MCF 10A (cell line): ENCODE data around the gene CCT5. TPM values are rescaled to one million over a fixed set of nuclear protein-coding genes. Genes with fewer than 3 reads are reported as not detected.

Source experiments
- BruUV-seq: library from RNA; stranded (reverse); fragments of 400-500 nt; replicated peaks from 2 replicates; lab custom pipeline; 2021; lab: Mats Ljungman, UMichigan
- CTCF ChIA-PET: fragments of 300-600 bp; sonication (Branson Sonifier 250); formaldehyde crosslinking; extraction: SDS; loops from one replicate; lab custom pipeline; 2021; ENCODE audit warnings: antibody characterized with exemption, inconsistent platforms; lab: Yijun Ruan, JAX
- POLR2A ChIA-PET: fragments of 300-600, 350-650 bp; sonication (Branson Sonifier 250); formaldehyde crosslinking; extraction: SDS; loops from one replicate; lab custom pipeline; 2020; ENCODE audit warnings: antibody characterized with exemption, inconsistent platforms; lab: Yijun Ruan, JAX
- DNase-seq: peaks from one replicate; pipeline ENCODE4 v3.0.0-alpha.2; 2018; ENCODE audit not compliant: unreplicated experiment
- H3K27ac Mint-ChIP-seq: one replicate; pipeline ENCODE4 v1.8.0; 2022; ENCODE audit warnings: mild to moderate bottlenecking, low read depth, mixed read lengths; ENCODE audit not compliant: unreplicated experiment
- H3K27me3 Mint-ChIP-seq: one replicate; pipeline ENCODE4 v1.8.0; 2022; ENCODE audit warnings: mixed read lengths; ENCODE audit not compliant: insufficient read depth, unreplicated experiment
- H3K36me3 Mint-ChIP-seq: one replicate; pipeline ENCODE4 v1.8.0; 2022; ENCODE audit warnings: mild to moderate bottlenecking, moderate library complexity, mixed read lengths; ENCODE audit not compliant: insufficient read depth, unreplicated experiment
- H3K4me1 Mint-ChIP-seq: one replicate; pipeline ENCODE4 v1.8.0; 2022; ENCODE audit warnings: mixed read lengths; ENCODE audit not compliant: insufficient read depth, unreplicated experiment
- H3K4me3 Mint-ChIP-seq: one replicate; pipeline ENCODE4 v1.8.0; 2022; ENCODE audit warnings: mild to moderate bottlenecking, moderate library complexity, mixed read lengths; ENCODE audit not compliant: unreplicated experiment
- H3K9me3 Mint-ChIP-seq: one replicate; pipeline ENCODE4 v1.8.0; 2022; ENCODE audit warnings: mixed read lengths; ENCODE audit not compliant: unreplicated experiment
- CTCF ChIP-seq: fragments of 200-600 bp; IDR thresholded peaks from one replicate; pipeline ENCODE4 v1.8.0; 2022; ENCODE audit warnings: antibody characterized with exemption, mild to moderate bottlenecking; ENCODE audit not compliant: unreplicated experiment
- intact Hi-C: fragments of 100-400 bp; cut with micrococcal nuclease; formaldehyde crosslinking; loops from 2 replicates; pipeline ENCODE4 v1.14.1; 2022
- total RNA-seq: library from RNA; stranded (reverse); gene quantifications from 2 replicates; pipeline ENCODE4 v1.2.3, GENCODE V29; 2022

The CCT5 gene
- total RNA-seq, 1 experiment from 2014 or later: 322 TPM

- Mint-ChIP-seq H3K4me3 (no peak overlapping the region), H3K9me3 (no peaks in the 10 kb centered on the region), H3K27me3 (no peaks in the 10 kb centered on the region), H3K27ac (no peak overlapping the region), H3K4me1 (no peaks in the 10 kb centered on the region), H3K36me3 (no peaks in the 10 kb centered on the region)
- no TSS peak for BruUV-seq
- intact Hi-C loops: no loop called here
- TF ChIP-seq CTCF: no peak
- POLR2A ChIA-PET: interaction anchor here (0.6 to 0.9 kb wide), 3 partner anchors 10 to 236 kb away, joined by 3 to 4 read pairs (median 3); partner anchors contain the start of genes ATPSCKMT and CCT5
- CTCF ChIA-PET: interaction anchor here (0.7 kb wide), 1 partner anchor 1432 kb away, joined by 4 read pairs; no protein-coding TSS in a partner anchor
- DNase-seq: no peak
Measured at GRCh38 chr5:10216107-10216506, 34.0 kb upstream of the CCT5 start.

DNA sequence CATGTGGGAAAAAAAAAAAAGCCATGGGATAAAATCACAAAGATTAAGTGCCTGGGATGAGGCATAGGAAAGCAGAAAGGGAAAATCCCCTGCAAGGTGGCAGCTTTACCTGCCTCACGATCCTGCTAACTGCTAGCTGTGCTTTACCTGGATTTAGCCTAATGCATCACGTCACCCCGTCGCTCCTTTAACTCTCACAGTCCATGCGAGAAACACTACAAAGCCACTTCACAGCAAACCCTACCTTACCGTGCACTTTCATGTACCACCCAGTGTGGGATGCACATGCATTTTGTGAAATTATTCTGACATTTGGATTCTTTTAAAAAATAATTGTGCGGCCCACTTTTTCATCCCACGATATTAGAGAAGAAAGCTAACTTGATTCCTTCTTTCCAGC, 31.4 kb upstream of the CCT5 start:
- no peak overlapping the region for H3K4me3 Mint-ChIP-seq
- ChIA-PET POLR2A (interaction anchor here (0.6 kb wide), 1 partner anchor 349 kb away, joined by 4 read pairs; no protein-coding TSS in a partner anchor), CTCF (no interaction called here)
- no peak for DNase-seq
- H3K27ac Mint-ChIP-seq: no peak overlapping the region
- no peaks in the 10 kb centered on the region for H3K27me3 Mint-ChIP-seq
- intact Hi-C loops: no loop called here
- no peaks in the 10 kb centered on the region for H3K9me3 Mint-ChIP-seq
- no TSS peak for BruUV-seq
- TF ChIP-seq CTCF: no peak
- H3K36me3 Mint-ChIP-seq: no peaks in the 10 kb centered on the region
- no peaks in the 10 kb centered on the region for H3K4me1 Mint-ChIP-seq

DNA sequence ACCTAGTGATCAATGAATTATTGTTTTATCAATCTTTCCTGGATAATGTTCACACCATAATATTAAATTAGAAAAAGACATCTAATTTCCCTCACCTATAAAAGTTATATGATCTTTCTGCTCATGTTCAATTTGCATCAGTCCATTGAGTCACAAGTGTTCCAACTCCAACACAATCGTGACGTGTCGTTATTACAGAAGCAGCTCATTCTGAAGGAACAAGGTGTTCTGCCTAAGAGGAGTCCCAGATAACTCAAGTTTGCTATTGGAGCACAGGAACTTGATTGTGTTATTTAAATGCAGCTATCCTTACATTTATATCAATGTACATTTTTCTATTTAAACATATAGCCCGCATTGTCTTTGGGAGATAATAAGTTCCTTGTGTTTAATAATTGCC, 31.0 kb upstream of the CCT5 start:
- CTCF ChIA-PET: no interaction called here
- intact Hi-C loops: no loop called here
- no TSS peak for BruUV-seq

GRCh38 chr5:10220248-10220647, 29.8 kb upstream of the CCT5 start:
- no peaks in the 10 kb centered on the region for H3K4me1 Mint-ChIP-seq
- intact Hi-C loops: no loop called here
- H3K27me3 Mint-ChIP-seq: no peaks in the 10 kb centered on the region
- DNase-seq: no peak
- H3K27ac Mint-ChIP-seq: no peak overlapping the region
- H3K36me3 Mint-ChIP-seq: no peaks in the 10 kb centered on the region
- no peak overlapping the region for H3K4me3 Mint-ChIP-seq
- ChIA-PET CTCF (interaction anchor here (0.6 kb wide), 1 partner anchor 133 kb away, joined by 3 read pairs; no protein-coding TSS in a partner anchor), POLR2A (no interaction called here)
- TF ChIP-seq CTCF: no peak
- peaks cover 3% of the 10 kb centered on the region for H3K9me3 Mint-ChIP-seq
- no TSS peak for BruUV-seq

More for the DNA sequence above, 31.0 kb upstream of the CCT5 start:
- H3K27me3 Mint-ChIP-seq: no peaks in the 10 kb centered on the region
- POLR2A ChIA-PET: interaction anchor here (0.6 kb wide), 1 partner anchor 349 kb away, joined by 4 read pairs; no protein-coding TSS in a partner anchor
- H3K9me3 Mint-ChIP-seq: no peaks in the 10 kb centered on the region
- no peak for TF ChIP-seq CTCF
- no peak for DNase-seq
- H3K36me3 Mint-ChIP-seq: no peaks in the 10 kb centered on the region
- H3K27ac Mint-ChIP-seq: peak overlapping the region; percentile 37
- no peaks in the 10 kb centered on the region for H3K4me1 Mint-ChIP-seq
- H3K4me3 Mint-ChIP-seq: no peak overlapping the region
